GM21786 (cell line): ENCODE results near the gene PALM3.

ENCODE experiments used
- ATAC-seq: cut with Tn5 transposase; IDR thresholded peaks from one replicate; pipeline ENCODE4 v1.9.1; 2021; ENCODE audit not compliant: unreplicated experiment

PALM3 gene

DNA sequence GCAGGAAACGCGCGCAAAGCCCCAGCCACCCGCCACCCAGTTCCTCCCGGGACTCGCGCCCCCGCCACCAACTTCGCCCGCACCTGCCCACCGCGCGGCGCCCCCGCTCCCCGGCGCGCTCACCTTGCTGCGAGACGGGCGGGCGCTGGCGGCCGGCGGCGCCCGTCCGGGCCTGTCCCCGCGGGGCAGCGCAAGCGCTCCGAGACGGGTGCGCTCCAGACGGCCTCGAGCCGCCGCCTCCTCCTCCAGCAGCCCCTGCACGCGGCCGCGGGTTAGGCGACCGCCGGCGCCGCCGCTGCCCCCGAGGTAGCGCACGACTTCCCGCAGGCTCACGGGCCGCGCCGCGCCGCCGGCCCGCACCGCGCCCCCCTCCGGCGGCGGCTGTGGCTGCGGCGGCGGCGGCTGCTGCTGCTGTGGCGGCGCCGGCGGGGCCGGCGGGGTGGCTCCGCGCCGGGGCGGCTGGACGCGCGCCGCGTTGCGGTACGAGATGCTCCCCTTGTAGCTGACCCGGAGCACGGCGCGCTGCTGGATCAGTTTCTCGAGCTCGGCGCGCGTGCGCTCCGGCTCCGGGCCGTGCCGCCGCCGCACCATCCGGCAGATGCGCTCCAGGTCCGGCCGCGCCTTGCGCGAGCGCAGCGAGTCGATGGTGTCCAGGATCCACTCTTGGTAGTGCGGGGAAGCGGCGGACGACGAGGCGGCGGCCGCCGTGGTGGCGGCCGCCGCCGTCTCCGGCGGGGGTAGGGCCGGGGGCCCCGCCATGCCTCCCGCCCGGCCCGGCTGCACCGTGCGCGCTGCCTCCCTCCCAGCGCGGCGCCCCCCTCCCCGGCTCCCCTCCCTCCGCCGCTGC is 28.0 kb upstream of the PALM3 start:
- ATAC-seq, result no peak

DNA sequence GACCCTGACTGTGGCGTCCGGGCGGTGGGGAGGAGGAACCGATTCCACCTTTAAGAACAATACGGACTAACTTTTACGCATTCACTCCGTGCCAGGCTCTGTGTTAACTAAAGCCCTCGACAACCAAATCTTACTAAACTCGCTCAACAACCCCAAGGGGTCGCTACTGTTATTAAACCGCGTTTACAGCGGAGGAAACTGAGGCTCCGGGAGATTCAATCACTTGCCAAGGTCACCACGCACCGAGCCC is 27.5 kb upstream of the PALM3 start:
- ATAC-seq, result no peak

DNA sequence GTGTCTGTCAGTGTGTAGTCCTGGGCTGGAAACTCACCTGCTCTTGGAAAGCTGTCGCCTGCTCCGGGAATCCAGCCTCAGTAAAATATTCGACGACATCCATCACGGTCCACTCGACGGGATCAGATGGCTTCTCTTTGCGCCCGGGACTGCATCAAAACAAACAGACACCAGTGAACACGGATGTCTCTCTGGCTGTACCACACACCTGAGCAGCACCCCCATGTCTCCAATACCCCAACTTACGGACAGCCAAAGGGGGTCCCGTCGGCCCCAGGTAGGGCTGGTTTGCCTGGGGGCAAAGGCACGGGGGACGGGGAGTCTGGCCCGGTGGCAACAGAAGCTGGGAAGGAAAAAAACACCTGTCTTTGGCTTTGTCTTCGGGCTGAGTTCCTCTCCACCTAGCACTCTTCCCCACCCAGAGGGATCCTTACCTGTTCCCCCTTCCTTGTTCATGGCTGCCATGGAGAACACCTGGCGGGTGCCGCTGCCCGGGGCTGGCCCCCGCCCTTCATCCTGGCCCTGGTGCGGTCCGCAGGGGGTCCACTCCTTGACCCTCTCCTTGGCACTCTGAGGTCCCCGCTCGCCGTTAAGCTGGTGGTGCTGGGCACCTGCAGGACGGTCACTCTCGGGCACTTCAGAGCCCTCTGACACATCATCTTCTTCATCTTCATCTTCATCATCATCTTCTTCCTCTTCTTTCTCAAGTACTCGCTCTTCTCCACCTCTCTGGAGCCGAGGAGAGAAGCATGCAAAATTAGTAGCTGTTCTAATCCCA is 26.9 kb upstream of the PALM3 start:
- no peak for ATAC-seq

GRCh38 chr19:14086098-14086497 is 24.2 kb upstream of the PALM3 start:
- ATAC-seq, result no peak

- no peak for ATAC-seq
Observed at GRCh38 chr19:14085309-14085995, 23.6 kb upstream of the PALM3 start, which contains the start of gene C19orf67. Gene C19orf67 (minus strand): TSS chr19:14085783. CDS start chr19:14085627, 156 bp downstream.

DNA sequence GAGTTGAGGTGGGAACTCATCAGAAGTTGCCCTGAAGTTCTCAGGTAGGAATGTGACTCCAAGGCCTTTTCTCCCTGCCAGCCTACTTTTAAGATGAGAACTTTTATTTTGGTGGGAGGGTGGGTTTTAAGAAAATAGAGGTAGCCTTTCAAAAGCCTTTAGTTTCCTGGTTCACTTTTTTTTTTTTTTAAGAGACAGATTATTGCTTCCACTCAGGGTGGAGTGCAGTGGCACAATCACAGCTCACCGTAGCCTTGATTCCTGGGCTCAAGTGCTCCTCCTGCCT is 20.7 kb upstream of the PALM3 start:
- ATAC-seq, result no peak

DNA sequence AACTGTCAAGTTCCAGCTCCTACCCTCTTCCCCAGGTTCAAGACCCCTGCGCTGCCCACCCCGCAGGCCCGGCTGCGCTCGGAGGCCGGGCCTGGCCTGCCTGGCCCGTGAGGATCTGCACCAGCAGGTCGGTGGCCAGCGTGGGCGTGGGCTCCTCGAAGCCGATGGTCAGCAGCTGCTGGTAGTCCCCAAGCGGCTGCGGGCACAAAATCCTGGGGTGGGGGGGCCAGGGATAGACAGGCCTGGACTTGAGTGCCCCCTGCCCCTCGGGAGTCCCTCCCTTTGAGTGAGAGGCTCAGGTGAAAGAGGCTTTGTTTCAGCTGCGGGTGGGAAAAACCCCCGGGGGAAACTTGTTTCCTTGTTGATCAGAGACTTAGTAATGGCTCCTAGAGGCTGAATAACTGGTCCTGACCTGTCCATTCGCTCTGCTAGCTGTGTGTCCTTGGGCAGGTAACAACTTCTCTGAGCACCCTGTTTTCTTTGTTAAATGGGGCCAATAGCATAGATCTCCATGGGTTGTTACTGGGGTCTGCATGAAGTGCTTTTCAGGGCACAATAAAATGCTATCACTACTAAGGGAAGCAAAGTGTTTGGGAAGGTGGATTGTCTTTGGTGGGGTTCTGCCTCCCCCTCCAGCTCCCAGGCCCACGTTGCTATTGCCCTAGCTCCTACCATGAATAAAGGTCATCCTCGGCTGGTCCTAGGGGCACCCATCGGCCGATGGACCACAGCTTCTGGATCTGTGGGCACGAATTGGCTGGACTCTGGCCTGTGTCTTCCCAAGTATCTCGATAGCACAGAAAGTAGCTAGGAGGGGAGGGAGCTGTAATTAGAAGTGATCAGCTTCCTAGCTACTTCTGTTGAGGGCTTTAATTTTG is 20.2 kb upstream of the PALM3 start:
- ATAC-seq, result peak; percentile 9

GRCh38 chr19:14080887-14081796 is 19.3 kb upstream of the PALM3 start:
- peak; percentile 88 for ATAC-seq

DNA sequence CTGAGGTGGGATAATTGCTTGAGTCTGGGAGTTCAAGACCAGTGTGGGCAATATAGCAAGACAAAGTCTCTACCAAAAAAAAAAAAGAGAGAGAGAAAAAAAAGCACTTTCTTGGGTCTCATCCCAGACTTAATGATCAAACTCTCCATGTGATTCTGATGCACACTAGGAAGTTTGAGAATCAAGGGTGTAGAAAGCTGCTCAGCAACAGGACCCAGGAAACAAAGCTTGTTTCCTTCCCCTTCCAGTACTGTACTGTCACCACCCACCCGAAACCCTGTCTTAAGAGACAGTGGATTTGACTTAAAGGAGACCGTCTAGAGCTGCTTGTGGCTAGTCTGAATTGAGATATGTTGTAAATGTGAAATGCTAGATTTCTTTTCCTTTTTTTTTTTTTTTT is 16.5 kb upstream of the PALM3 start:
- no peak for ATAC-seq

DNA sequence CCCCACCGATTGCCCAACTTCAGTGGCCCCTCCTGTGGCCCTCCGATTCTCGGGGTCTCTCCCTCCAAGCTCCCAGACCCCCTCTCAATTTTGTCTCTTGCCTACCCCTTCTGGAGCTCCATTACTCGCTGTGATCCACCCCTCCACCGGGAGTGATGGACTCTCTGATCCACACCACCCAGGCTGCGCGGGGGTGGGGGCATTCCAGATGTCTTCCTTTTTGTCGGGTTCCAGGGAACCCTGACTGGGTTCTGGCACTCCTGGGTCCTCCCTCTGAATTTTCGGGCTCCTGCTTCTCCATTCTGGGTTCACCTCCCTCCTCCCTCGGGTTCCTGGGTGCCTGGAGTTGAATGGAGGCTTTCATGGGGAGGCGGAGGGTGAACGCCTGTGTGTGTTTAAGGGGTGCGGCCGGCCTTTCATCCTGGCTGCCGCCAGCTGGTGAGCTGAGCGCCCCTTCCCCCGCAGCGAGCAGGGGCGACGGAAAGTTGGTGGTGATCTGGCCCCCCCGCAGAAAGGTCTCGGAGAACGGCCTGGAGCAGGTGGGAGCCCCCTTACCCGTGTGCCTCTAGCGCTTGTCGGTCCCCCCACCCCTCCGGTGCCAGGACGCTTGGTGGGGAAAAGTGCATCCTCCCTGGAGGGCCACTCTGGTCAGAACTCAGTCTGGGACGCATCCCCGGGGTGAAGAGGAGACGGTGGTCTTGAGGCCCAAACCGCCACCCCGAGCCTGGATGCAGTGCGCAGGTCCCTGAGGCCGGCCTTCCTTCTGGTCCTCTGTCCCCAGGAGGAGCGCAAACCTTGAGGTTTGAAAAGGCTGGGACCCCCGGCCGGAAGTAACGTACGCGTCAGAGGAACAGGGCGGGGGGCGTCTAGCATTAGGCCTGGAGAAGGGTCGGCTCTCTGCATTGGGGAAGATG is 12.3 kb upstream of the PALM3 start:
- ATAC-seq, result no peak

DNA sequence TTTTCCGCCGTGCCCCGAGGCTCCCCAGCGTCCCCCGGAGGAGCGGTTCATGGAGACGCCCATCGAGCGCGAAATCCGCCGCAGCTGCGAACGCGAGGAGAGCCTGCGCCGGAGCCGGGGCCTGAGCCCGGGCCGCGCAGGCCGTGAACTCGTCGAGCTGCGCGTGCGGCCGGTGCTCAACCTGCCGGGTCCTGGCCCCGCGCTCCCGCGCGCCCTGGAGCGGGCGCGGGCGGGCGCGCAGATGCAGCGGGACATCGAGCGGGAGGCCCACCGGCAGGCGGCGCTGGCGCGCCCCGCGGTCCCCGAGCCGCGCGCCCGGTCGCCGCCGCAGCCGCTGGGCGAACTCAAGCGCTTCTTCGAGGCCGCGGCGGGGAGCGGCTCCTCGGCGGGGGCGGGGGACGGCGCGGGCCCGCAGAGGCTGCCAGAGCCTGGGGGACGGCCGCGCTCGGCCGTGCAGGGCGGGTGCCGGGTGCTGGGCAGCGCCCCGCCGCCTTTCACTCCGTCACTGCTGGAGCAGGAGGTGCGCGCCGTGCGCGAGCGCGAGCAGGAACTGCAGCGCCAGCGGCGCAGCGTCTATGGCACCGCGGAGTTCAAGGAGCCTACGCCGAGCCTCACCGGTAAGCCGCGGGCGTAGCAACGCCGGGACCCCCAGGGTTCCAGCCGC is 11.5 kb upstream of the PALM3 start:
- no peak for ATAC-seq

DNA sequence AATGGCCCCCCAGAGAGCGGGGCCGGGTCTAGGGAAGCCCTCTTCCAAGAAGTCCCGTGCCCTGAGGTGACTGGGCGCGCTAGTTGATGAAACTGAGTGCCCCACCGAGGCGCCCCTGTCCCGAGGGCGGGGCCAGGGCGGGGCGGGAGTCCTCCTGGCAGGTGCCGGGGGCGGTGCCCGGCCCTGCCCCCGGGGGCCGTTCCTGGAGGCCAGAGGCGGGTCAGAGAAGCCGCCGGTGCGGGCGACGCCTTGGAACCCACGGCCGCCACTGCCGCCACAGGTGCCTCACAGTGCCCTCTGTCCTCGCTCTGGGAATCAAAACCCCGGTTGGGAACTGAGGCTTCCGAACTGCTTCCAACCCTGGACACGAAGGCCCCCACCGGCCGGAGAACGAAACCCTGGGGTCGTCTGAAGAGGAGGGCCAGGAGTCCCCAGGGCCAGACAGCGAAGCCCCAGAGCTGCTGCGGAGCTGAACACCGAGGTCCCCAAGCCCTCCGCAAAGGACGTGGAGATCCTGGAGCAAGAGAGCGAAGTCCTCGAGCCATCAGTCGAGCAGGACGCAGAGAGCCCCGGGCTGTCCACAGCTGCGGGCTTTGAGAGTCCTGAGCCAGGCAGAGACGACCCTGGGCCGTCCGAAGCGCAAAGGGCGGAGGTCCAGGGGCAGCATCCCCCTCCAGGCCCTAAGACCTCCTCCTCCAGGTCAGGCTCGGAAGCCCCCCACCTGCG is 10.8 kb upstream of the PALM3 start, which contains the start of gene MISP3:
MISP3 (plus strand) TSS at position 252 of the 726 bp plus-strand sequence. CDS start 524 bp downstream, outside the sequence.
- ATAC-seq, result no peak

DNA sequence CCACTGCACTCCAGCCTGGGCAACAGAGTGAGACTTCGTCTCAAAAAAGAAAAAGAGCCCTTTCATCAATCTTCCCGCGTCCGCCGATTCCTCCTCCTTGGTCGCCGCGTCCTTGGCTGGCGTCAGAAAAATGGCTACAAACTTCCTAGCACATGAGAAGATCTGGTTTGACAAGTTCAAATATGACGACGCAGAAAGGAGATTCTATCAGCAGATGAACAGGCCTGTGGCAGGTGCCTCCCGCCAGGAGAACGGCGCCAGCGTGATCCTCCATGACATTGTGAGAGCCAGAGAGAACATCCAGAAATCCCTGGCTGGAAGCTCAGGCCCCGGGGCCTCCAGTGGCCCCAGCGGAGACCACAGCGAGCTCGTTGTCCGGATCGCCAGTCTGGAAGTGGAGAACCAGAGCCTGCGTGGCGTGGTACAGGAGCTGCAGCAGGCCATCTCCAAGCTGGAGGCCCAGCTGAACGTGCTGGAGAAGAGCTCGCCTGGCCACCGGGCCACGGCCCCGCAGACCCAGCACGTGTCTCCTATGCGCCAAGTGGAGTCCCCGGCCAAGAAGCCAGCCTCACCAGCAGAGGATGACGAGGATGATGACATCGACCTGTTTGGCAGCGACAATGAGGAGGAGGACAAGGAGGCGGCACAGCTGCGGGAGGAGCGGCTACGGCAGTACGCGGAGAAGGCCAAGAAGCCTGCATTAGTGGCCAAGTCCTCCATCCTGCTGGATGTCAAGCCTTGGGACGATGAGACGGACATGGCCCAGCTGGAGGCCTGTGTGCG is 8.6 kb upstream of the PALM3 start:
- ATAC-seq, result no peak

- ATAC-seq, result no peak
Observed at GRCh38 chr19:14066134-14066533, 4.3 kb upstream of the PALM3 start.

GRCh38 chr19:14063105-14063504 is 1.2 kb upstream of the PALM3 start:
- ATAC-seq, result no peak

GRCh38 chr19:14062558-14062855 is 631 bp upstream of the PALM3 start:
- ATAC-seq, result no peak

DNA sequence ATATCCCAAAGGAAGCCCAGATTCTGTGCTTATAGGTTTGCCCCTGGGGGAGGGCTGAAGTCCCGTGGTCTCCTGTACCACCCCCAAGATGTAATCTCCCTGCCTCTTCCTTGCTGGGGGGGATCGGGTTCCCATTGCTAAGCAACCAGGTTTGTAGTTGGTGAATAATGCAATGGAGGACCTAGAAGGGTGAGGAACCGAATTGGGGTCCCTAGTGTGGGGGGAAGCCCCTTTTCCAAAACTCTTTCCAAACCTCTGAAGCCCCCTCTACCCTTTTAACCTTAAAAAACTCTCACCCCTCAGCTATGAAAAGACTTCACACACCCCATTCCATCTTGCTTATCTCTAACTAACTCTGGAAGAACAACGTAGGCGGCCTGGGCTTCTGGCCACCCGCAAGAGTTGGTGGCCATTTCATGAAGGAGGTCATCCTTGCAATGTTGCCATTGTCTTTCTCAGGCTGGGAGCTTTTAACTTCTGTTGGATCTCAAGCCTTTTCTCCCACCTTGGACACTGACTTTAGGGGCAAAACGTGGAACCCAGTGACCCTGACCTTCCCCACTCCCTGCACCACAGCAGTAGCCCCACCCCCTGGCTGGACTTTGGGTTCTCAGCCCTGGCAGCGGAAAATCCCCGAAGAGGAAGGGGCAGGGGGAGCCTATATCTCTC is 661 bp downstream of the PALM3 start:
- ATAC-seq, result no peak
